Measurements from ENCODE around the gene AZIN2.
A peak's percentile ranks its signal among the peaks of the same experiment; 100 is the strongest.
"Not testable (repeated sequence)": the region's sequence is repeated elsewhere in the genome, so short reads cannot be mapped to it uniquely, and the experiment has no call there.

The AZIN2 gene

DNA sequence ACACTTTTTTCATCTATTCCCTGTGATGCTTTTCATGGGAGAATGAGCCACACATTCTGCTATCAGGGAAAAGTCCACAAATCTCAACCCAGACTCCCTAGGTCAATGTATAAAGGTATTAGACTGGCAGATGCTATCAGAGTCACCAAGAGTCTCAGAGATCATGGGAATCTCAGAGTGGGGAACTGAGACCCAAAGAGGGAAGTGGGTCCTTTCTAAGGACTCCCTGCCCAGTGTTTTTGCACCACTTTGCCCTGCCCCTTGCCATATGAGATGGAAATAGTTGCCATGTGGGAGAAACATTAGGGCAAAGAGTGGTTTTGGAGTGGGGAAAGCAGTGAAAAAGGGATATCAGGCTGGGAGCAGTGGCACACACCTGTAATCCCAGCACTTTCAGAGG lies 19.1 kb upstream of the AZIN2 start:
- Histone ChIP-seq H3K9me3 (ENCODE audit: control insufficient read depth, low read depth, low read length) (peaks cover 23% of the 10 kb centered on the region), H3K4me1 (ENCODE audit: control insufficient read depth, low read depth, low read length) (no peaks in the 10 kb centered on the region), H3K27me3 (ENCODE audit: control insufficient read depth, insufficient read depth, low read length) (no peaks in the 10 kb centered on the region), H3K27ac (ENCODE audit: low read length) (no peak overlapping the region), H3K9ac (ENCODE audit: low read length) (no peak overlapping the region), H3K4me3 (ENCODE audit: low read length) (no peak overlapping the region), H3K36me3 (ENCODE audit: control insufficient read depth, low read depth, low read length) (no peaks in the 10 kb centered on the region)

DNA sequence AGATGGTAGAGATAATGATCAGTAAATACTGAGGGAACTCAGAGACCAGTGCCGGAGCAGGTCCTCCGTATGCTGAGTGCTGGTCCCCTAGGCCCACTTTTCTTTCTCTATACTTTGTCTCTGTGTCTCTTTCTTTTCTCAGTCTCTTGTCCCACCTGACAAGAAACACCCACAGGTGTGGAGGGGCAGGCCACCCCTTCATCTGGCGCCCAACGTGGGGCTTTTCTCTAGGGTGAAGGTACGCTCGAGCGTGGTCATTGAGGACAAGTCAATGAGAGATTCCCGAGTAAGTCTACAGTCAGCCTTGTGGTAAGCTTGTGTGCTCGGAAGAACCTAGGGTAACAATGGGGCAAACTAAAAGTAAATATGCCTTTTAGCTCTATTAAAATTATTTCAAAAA lies 16.7 kb upstream of the AZIN2 start:
- H3K9me3 ChIP-seq (ENCODE audit: control insufficient read depth, low read depth, low read length), result peaks cover 23% of the 10 kb centered on the region
- H3K9ac ChIP-seq (ENCODE audit: low read length); H3K36me3 ChIP-seq (ENCODE audit: control insufficient read depth, low read depth, low read length); H3K27me3 ChIP-seq (ENCODE audit: control insufficient read depth, insufficient read depth, low read length); H3K27ac ChIP-seq (ENCODE audit: low read length); H3K4me1 ChIP-seq (ENCODE audit: control insufficient read depth, low read depth, low read length); H3K4me3 ChIP-seq (ENCODE audit: low read length): not testable (repeated sequence)

DNA sequence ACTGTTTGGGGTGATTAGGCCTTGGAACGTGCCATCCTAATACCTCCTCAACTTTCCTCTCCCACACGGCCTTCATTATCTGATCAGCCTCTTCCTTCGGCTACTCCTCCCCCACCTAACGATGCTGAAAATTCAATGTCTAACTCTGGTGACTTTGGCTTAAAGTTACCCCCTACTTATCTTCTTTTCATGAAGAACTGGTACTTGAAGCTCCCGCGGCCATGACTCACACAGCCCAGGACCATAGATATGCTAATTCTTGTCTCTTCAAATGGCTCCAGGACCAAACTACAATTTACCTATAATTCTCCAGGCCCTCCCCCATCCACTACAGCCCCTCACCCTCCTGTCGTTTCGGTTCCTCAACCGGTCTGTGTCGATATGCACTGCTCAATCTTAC lies 15.7 kb upstream of the AZIN2 start:
- Histone ChIP-seq H3K36me3 (ENCODE audit: control insufficient read depth, low read depth, low read length) (no peaks in the 10 kb centered on the region), H3K4me3 (ENCODE audit: low read length) (no peak overlapping the region), H3K27ac (ENCODE audit: low read length) (no peak overlapping the region), H3K9me3 (ENCODE audit: control insufficient read depth, low read depth, low read length) (peaks cover 23% of the 10 kb centered on the region), H3K27me3 (ENCODE audit: control insufficient read depth, insufficient read depth, low read length) (no peaks in the 10 kb centered on the region), H3K4me1 (ENCODE audit: control insufficient read depth, low read depth, low read length) (no peaks in the 10 kb centered on the region), H3K9ac (ENCODE audit: low read length) (no peak overlapping the region)

DNA sequence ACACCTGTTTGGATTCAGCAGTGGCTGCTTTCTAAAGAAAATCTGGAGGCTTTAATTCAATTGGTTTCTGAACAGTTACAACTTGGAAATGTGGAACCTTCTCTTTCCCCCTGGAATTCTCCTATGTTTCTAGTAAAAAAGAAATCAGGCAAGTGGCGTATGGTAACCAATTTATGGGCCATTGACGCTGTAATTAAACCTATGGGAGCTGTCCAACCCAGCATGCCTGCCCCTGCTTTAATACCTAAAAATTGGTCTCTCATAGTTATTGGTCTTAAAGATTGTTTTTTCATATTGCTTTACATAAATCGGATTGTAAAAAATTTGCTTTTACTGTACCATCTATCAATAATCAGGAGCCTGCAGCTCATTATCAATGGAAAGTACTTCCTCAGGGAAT lies 14.5 kb upstream of the AZIN2 start:
- H3K36me3 ChIP-seq (ENCODE audit: control insufficient read depth, low read depth, low read length); H3K4me3 ChIP-seq (ENCODE audit: low read length); H3K9ac ChIP-seq (ENCODE audit: low read length); H3K27ac ChIP-seq (ENCODE audit: low read length); H3K4me1 ChIP-seq (ENCODE audit: control insufficient read depth, low read depth, low read length); H3K27me3 ChIP-seq (ENCODE audit: control insufficient read depth, insufficient read depth, low read length): not testable (repeated sequence)
- peaks cover 23% of the 10 kb centered on the region for H3K9me3 ChIP-seq (ENCODE audit: control insufficient read depth, low read depth, low read length)

DNA sequence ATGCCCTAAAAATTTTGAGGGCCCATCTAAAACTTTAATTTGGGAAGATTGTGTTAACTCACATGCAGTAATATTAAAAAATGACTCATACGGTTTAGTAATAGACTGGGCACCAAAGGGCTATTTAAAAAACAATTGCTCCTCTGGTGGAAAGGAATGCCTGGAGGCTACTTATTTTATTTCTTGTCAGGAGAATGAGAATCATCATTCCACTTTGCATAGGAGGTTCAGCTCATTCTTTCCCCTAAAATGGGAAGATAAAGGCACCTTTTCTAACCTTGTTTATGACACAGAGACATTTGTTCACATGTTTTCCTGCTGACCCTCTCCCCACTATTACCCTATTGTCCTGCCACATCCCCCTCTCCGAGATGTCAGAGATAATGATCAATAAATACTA lies 12.8 kb upstream of the AZIN2 start:
- H3K4me3 ChIP-seq (ENCODE audit: low read length); H3K36me3 ChIP-seq (ENCODE audit: control insufficient read depth, low read depth, low read length); H3K27me3 ChIP-seq (ENCODE audit: control insufficient read depth, insufficient read depth, low read length); H3K27ac ChIP-seq (ENCODE audit: low read length); H3K4me1 ChIP-seq (ENCODE audit: control insufficient read depth, low read depth, low read length); H3K9ac ChIP-seq (ENCODE audit: low read length): not testable (repeated sequence)
- H3K9me3 ChIP-seq (ENCODE audit: control insufficient read depth, low read depth, low read length), result peaks cover 19% of the 10 kb centered on the region

DNA sequence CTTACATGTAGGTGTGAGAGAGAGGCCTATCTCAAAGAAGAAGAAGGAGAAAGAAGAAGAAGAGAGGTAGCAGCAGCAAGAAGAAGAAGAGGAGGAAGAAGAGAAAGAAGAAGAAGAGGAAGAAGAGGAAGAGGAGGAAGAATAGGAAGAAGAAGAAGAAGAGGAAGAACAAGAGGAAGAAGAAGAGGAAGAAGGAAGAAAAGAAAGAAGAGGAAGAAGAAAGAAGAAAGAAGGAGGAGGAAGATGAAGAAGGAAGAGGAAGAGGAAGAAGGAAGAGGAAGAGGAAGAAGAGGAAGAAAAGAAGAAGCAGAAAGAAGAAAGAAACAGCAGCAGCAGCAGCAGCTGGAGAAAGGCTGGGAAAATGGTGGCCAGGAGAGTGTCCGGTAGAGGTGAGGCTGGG lies 10.3 kb upstream of the AZIN2 start:
- no peak overlapping the region for H3K4me3 ChIP-seq (ENCODE audit: low read length)
- no peaks in the 10 kb centered on the region for H3K9me3 ChIP-seq (ENCODE audit: control insufficient read depth, low read depth, low read length)
- no peaks in the 10 kb centered on the region for H3K27me3 ChIP-seq (ENCODE audit: control insufficient read depth, insufficient read depth, low read length)
- no peak overlapping the region for H3K27ac ChIP-seq (ENCODE audit: low read length)
- H3K9ac ChIP-seq (ENCODE audit: low read length), result no peak overlapping the region
- H3K36me3 ChIP-seq (ENCODE audit: control insufficient read depth, low read depth, low read length), result no peaks in the 10 kb centered on the region
- no peaks in the 10 kb centered on the region for H3K4me1 ChIP-seq (ENCODE audit: control insufficient read depth, low read depth, low read length)

DNA sequence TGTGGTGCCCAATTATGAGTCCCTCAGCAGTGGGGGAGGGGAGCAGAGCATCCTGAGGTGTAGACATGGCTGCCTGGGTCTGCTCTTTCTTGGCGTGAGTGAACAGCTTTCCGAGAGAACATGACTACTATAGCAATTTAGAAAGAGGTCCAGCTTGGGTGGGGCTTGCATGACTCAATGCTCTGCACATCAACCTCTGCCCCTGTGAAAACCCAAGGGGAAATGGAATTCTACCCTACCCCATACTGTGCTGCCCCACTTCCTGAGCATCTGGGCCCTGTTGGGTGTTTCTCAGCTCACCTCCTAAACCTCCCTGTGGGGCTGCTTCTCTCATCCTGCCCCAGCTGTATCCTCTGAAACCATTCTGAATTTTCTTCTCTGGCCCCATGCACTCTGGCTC lies 8.2 kb upstream of the AZIN2 start:
- H3K9ac ChIP-seq (ENCODE audit: low read length), result no peak overlapping the region
- H3K27me3 ChIP-seq (ENCODE audit: control insufficient read depth, insufficient read depth, low read length), result no peaks in the 10 kb centered on the region
- no peaks in the 10 kb centered on the region for H3K9me3 ChIP-seq (ENCODE audit: control insufficient read depth, low read depth, low read length)
- no peak overlapping the region for H3K4me3 ChIP-seq (ENCODE audit: low read length)
- H3K27ac ChIP-seq (ENCODE audit: low read length), result no peak overlapping the region
- no peaks in the 10 kb centered on the region for H3K4me1 ChIP-seq (ENCODE audit: control insufficient read depth, low read depth, low read length)
- no peaks in the 10 kb centered on the region for H3K36me3 ChIP-seq (ENCODE audit: control insufficient read depth, low read depth, low read length)

DNA sequence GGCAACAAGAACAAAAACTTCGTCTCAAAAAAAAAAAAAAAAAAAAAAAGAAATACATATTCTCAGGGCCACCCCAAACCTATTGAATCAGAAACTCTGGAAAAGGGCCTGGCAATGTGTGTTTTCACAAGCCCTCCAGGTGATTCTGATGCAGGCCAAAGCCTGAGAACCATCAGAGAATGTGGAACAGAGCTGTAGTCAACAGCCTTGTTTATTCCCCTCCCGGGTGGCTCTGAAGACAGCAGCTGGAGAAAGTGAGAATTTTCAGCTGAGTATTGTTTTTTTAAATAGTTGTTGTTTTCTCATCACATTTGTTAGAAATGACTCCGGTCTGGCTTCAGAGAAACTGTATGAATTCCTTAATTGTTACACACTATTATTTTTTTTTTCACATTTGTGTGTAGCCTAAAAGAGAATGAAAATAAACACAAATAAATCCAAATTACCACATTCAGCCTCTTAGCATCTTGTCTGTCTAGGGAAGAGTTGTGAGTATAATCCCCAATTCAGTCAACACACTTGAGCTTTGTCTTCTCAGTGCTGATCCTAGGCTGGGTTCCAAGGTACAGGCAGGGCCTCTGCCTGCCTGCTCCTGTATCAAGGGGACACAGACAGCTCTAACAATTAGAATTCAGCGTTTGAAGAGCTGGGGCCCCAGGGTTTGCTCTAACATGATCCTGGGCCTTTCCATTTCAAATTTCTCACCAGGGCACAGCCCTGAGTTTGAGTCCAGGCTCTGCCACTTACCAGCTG lies 6.6 kb upstream of the AZIN2 start:
- Histone ChIP-seq H3K4me1 (ENCODE audit: control insufficient read depth, low read depth, low read length) (no peaks in the 10 kb centered on the region), H3K9ac (ENCODE audit: low read length) (no peak overlapping the region)

DNA sequence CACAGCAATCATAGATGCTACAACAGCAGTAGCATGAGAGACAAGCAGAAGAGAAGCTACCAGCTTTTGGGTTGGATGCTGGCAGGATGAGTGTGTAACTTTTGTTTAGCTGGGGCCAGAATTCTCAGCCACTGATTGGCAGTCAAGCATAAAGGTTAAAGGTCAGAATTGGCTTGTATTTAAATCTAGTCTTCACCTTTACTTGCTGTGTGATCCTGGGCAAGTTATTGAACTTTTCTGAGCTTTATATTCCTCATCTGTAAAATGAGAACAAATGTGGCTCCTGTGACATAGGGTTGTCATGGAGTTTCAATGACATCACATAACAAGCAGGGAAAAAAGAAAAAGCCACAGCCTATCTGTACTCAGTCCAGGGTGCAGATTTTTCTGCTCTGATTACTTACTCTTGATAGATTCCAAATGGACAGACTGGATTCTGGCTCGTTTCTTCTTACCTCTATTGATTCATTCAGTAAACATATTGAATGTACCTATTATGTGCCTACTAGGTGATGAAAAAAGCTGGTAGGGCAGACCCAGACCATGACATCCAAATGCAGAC lies 2.8 kb upstream of the AZIN2 start:
- Histone ChIP-seq H3K27me3 (ENCODE audit: control insufficient read depth, insufficient read depth, low read length) (peaks cover 27% of the 10 kb centered on the region), H3K4me3 (ENCODE audit: low read length) (no peak overlapping the region), H3K9me3 (ENCODE audit: control insufficient read depth, low read depth, low read length) (no peaks in the 10 kb centered on the region), H3K27ac (ENCODE audit: low read length) (no peak overlapping the region), H3K4me1 (ENCODE audit: control insufficient read depth, low read depth, low read length) (no peaks in the 10 kb centered on the region), H3K36me3 (ENCODE audit: control insufficient read depth, low read depth, low read length) (no peaks in the 10 kb centered on the region), H3K9ac (ENCODE audit: low read length) (no peak overlapping the region)

More for the DNA sequence above, 6.6 kb upstream of the AZIN2 start:
- Histone ChIP-seq H3K9me3 (ENCODE audit: control insufficient read depth, low read depth, low read length) (no peaks in the 10 kb centered on the region), H3K4me3 (ENCODE audit: low read length) (no peak overlapping the region), H3K36me3 (ENCODE audit: control insufficient read depth, low read depth, low read length) (no peaks in the 10 kb centered on the region), H3K27me3 (ENCODE audit: control insufficient read depth, insufficient read depth, low read length) (no peaks in the 10 kb centered on the region), H3K27ac (ENCODE audit: low read length) (no peak overlapping the region)

DNA sequence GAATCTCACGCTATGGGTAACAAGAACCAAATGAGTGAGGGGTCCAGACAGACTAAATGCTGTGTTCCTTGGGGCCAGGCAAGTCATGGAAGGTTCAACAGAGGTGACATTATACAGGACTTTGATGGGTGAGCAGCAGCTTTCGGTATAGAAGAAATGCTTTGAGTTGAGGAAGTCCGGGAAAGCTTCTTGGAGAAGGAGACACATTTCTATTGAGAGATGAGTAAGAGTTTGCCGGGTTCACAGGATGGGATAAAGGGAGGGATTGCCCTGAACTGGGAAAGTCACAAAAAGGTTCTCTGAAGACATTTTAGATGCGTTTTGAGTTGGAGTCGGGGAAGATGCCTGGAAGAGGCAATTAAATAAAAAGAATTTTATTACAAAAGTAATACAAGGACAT lies 580 bp upstream of the AZIN2 start:
- Histone ChIP-seq H3K9me3 (ENCODE audit: control insufficient read depth, low read depth, low read length) (no peaks in the 10 kb centered on the region), H3K27ac (ENCODE audit: low read length) (no peak overlapping the region), H3K4me1 (ENCODE audit: control insufficient read depth, low read depth, low read length) (no peaks in the 10 kb centered on the region), H3K36me3 (ENCODE audit: control insufficient read depth, low read depth, low read length) (no peaks in the 10 kb centered on the region), H3K9ac (ENCODE audit: low read length) (no peak overlapping the region), H3K27me3 (ENCODE audit: control insufficient read depth, insufficient read depth, low read length) (peaks cover 44% of the 10 kb centered on the region), H3K4me3 (ENCODE audit: low read length) (peak overlapping the region; percentile 64)

DNA sequence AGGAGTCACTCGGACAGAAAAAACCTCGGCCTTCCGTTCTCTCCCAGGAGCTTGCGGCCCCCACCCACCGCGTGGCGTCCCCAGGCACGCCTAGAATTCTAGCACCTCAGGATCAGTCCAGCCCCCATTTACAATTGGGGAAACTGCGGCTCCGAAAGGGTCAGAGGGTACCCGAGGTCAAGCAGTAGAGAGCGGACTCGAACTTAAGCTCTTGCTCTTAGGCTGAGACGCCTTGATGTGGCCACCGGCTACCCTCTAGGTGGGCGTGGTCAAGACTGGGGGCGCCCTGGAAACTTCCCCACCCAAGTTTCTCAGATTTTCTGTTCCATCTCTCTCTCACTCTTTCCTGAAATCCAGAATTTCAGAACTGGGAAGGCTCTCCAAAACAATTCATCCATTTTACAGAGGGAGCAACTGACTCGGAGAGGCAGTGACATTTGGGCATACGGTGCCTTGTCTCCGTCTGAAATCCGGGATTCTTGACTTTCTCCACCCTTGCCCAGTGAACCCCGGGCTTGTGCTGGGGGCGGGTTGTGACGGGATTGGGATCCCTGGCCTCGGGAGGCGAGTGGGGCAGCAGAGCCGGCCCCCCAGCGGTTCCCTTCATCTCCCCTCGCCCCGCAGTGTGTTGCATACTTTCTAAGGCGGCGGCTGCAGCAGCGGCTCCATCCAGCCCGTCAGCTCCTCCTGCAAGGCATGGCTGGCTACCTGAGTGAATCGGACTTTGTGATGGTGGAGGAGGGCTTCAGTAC lies 777 bp downstream of the AZIN2 start:
- Histone ChIP-seq H3K9me3 (ENCODE audit: control insufficient read depth, low read depth, low read length) (no peaks in the 10 kb centered on the region), H3K27ac (ENCODE audit: low read length) (no peak overlapping the region), H3K27me3 (ENCODE audit: control insufficient read depth, insufficient read depth, low read length) (peaks cover 53% of the 10 kb centered on the region), H3K9ac (ENCODE audit: low read length) (no peak overlapping the region), H3K4me1 (ENCODE audit: control insufficient read depth, low read depth, low read length) (no peaks in the 10 kb centered on the region), H3K4me3 (ENCODE audit: low read length) (peak overlapping the region; percentile 64), H3K36me3 (ENCODE audit: control insufficient read depth, low read depth, low read length) (no peaks in the 10 kb centered on the region)
